Activated naive CD4-positive, alpha-beta T cell (primary cell): ENCODE data around the gene BANP.
"Not testable (repeated sequence)": the region's sequence is repeated elsewhere in the genome, so short reads cannot be mapped to it uniquely, and the experiment has no call there.

Experiments used
- DNase-seq, 4 experiments: peaks; one replicate each; lab custom pipeline; 2025; lab: John Stamatoyannopoulos, UW

BANP gene

DNA sequence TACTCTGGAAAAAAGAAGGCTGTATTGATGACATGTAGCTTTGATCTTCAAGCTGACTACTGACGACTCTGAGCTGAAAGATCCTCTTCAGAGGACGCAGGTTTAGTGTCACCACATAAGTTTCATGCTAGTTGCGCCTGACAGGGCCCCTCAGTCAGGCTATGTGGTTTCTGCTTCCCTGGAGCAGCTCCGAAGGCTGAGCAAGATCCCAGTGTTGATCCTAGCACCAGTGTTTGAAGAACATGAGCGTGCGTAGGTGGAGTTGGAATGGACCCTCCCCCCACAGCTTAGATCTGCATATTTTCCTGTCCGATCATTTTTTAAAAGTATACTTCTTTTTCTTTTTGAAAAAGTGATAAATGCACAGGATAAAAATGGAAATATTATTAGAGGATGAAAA, 17.3 kb downstream of the BANP start:
- no peak for DNase-seq

DNA sequence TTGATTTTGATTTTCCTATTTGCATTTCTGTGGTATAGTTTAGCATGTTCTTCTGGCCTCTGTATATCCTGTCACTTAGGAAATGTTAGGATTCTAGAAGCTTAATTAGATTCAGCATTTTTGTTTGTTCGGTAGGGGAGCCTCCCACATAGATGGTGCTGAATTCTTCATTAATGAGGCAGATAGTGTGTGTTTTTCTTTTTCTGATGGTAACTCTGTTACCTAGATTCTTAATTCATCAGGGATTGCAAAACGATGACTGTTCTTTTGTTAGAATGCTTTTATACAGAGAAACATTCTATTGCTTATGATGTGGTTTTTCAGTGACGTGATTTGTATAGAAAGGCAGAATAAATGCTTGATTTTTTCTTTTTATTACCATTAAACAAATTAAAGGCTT, 19.0 kb downstream of the BANP start:
- no peak for DNase-seq

DNA sequence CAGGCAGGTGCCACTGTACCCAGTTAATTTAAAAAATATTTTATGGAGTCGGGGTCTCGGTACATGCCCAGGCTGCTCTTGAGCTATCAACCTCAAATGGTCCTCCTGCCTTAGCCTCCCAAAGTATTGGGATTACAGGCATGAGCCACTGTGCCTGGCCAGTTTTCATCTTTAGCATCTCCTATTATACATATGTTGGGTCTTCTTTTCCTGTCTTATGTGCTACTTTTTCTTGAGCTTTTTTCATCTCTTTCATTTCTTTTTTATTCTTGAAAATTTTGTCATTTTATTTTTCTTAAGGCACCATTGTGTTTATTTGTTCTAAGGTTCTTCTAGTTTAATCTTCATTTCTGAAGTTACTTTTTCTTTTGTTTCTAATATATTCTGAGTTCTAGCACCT, 20.7 kb downstream of the BANP start:
- DNase-seq, result no peak

DNA sequence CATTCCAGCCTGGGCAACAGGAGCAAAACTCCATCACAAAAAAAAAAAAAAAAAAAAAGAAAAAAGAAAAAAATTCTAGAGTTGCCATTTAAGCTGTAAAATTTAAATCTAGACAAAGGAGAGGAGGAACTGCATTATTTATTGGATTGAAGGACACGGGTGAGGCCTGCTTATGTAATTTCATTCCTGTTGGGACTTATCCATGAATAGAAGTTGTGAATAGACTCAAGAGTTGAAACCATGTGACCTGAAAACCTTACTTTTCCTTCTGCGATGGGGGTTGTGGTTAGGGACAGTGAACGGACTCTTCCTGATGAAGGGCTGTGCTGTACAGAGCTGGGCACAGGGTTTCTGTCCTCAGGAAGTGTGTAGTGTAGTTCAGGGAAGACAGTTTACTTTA, 22.5 kb downstream of the BANP start:
- DNase-seq, result no peak

GRCh38 chr16:87974178-87974577, 22.9 kb downstream of the BANP start:
- DNase-seq, result no peak

- DNase-seq, result no peak
Observed at GRCh38 chr16:87976665-87977064, 25.4 kb downstream of the BANP start.

DNA sequence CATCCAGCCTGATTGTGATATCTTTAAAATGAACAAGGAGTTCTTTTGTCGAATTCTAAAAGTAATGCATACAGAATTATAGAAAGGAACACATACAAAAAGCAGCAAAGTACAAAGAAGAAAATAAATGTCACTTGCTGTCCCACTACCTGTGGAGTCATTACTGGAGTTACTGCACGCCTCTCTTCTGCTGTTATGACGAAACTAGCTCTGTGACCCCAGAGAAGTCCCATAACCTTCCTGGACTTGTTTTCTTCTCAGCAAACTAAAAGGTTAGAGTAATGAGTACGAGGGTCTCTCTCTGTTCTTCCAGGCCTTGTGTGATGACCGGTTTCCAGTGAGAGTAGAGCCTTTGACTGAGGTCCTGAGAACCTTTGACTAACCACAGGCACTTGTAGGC, 26.9 kb downstream of the BANP start:
- no peak for DNase-seq

DNA sequence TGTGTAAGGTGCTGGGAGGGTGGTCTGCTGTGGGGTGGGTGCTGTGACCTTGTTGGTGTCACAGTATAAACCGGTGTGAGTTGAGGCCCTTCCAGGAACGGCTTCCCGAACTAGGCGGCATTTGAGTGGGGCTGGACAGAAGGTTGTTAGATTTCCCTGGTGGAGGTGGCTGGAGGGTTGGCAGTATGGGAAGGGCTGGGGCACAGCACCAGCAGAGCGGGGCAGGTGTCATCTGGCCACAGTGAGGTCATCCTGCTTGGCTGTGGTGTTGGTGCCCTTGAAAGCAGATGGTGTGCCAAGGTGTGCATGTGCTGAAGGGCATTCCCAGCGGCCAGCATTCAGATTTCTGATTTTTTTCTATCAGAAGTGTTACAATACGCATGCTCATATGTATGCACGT, 28.1 kb downstream of the BANP start:
- no peak for DNase-seq

- DNase-seq, result not testable (repeated sequence)
Observed at GRCh38 chr16:87979911-87980630, 28.8 kb downstream of the BANP start.

GRCh38 chr16:87981376-87981775, 30.1 kb downstream of the BANP start:
- DNase-seq, result not testable (repeated sequence)

DNA sequence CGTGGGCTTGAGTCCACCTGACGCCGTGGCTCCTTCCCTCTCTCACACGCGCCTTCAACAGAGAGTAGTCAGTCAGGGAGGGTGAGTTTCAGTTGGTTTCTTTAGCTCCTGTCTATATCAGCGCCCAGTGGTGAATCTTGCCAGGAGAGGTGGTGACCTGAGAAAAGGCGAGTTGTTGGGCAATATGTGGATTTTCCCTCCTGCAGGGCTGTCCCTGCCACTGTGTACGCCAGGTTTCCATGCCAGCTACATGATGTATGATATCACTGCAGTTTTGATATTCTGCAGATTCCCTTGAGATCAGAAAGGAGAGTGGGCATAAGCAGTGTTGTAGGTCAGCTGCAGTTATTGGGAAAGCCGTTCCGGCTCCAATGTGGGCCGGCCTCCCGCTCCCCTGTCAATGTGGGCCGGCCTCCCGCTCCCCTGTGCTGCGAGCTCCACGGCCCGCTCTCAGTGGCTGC, 31.4 kb downstream of the BANP start:
- no peak for DNase-seq

- DNase-seq, result not testable (repeated sequence)
Observed at GRCh38 chr16:87983072-87983736, 32.0 kb downstream of the BANP start.

DNA sequence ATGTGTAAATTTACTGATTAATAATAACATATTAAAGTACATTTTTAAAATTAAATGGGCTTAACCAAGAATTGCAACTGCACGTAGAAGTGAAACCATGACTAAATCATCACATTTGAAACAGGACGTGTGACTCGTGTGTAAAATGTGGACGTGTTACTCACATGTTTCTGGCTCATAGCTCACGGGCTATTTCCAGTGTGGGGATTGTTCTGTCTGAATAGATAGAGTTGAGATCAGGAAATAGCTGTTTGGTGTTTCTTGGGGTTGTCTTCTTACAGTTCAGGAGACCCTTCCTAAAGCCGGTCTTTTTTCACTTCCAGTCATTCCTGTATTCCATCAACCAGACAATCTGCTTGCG, 32.5 kb downstream of the BANP start:
- DNase-seq, result not testable (repeated sequence)

- not testable (repeated sequence) for DNase-seq
Observed at GRCh38 chr16:87984180-87984579, 32.9 kb downstream of the BANP start.

GRCh38 chr16:87984632-87985267, 33.5 kb downstream of the BANP start:
- no peak for DNase-seq

GRCh38 chr16:87985493-87985892, 34.3 kb downstream of the BANP start:
- DNase-seq, result not testable (repeated sequence)

GRCh38 chr16:87986361-87986849, 35.2 kb downstream of the BANP start:
- peak in 1 of 4 experiments; percentile 4 for DNase-seq

GRCh38 chr16:87988596-87988995, 37.4 kb downstream of the BANP start:
- not testable (repeated sequence) for DNase-seq

GRCh38 chr16:87990254-87990653, 39.0 kb downstream of the BANP start:
- not testable (repeated sequence) for DNase-seq

GRCh38 chr16:87992142-87992541, 40.9 kb downstream of the BANP start:
- not testable (repeated sequence) for DNase-seq

DNA sequence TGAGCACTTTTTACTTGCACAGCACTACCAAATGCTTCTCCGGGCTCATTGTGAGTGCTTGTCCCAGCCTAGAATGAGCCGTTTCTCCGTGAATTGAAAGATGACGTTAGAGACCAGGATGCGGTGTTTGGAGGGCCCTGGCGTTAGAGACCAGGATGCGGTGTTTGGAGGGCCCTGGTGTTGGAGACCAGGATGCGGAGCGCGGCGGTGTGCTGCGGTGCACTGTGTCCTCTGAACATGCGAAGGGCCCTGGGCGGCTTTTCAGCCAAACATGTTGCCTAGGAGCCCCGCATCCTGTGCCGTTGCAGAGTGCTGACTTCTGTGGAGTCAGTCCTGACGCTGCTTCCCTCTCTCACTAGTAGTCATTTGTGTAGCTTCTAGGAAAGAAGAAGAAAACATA, 42.7 kb downstream of the BANP start:
- no peak for DNase-seq

GRCh38 chr16:87995644-87996043, 44.4 kb downstream of the BANP start:
- DNase-seq, result no peak
